ENCODE data around the gene EPB41L3. TPM values are rescaled to one million over a fixed set of nuclear protein-coding genes. Genes with fewer than 3 reads are reported as not detected.

Gene EPB41L3
- total RNA-seq, 1 donor from 2014 or later: 6.3 TPM

- H3K4me1 ChIP-seq: no peaks in the 10 kb centered on the region
- H3K9me3 ChIP-seq (replicated peaks): no peaks in the 10 kb centered on the region
- H3K27me3 ChIP-seq (ENCODE audit: low read depth): no peaks in the 10 kb centered on the region
- no peak for DNase-seq
- TF ChIP-seq, protein P1, sequence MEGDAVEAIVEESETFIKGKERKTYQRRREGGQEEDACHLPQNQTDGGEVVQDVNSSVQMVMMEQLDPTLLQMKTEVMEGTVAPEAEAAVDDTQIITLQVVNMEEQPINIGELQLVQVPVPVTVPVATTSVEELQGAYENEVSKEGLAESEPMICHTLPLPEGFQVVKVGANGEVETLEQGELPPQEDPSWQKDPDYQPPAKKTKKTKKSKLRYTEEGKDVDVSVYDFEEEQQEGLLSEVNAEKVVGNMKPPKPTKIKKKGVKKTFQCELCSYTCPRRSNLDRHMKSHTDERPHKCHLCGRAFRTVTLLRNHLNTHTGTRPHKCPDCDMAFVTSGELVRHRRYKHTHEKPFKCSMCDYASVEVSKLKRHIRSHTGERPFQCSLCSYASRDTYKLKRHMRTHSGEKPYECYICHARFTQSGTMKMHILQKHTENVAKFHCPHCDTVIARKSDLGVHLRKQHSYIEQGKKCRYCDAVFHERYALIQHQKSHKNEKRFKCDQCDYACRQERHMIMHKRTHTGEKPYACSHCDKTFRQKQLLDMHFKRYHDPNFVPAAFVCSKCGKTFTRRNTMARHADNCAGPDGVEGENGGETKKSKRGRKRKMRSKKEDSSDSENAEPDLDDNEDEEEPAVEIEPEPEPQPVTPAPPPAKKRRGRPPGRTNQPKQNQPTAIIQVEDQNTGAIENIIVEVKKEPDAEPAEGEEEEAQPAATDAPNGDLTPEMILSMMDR (IDR thresholded peaks at IDR 0.05; ENCODE audit: borderline replicate concordance): no peak
- no peaks in the 10 kb centered on the region for H3K36me3 ChIP-seq
- no peak overlapping the region for H3K27ac ChIP-seq (replicated peaks)
- H3K4me3 ChIP-seq: no peak overlapping the region
- intact Hi-C loops (cut with micrococcal nuclease): no loop called here
Measured at GRCh38 chr18:5451871-5452270, 91.9 kb downstream of the EPB41L3 start.

- Histone ChIP-seq H3K27ac (replicated peaks) (no peak overlapping the region), H3K4me1 (no peaks in the 10 kb centered on the region), H3K4me3 (no peak overlapping the region), H3K36me3 (no peaks in the 10 kb centered on the region), H3K9me3 (replicated peaks) (no peaks in the 10 kb centered on the region), H3K27me3 (ENCODE audit: low read depth) (no peaks in the 10 kb centered on the region)
- DNase-seq: no peak
- intact Hi-C loops (cut with micrococcal nuclease): no loop called here
- TF ChIP-seq, protein P1 (IDR thresholded peaks at IDR 0.05; ENCODE audit: borderline replicate concordance): no peak
Measured at GRCh38 chr18:5451150-5451549, 92.6 kb downstream of the EPB41L3 start.

DNA sequence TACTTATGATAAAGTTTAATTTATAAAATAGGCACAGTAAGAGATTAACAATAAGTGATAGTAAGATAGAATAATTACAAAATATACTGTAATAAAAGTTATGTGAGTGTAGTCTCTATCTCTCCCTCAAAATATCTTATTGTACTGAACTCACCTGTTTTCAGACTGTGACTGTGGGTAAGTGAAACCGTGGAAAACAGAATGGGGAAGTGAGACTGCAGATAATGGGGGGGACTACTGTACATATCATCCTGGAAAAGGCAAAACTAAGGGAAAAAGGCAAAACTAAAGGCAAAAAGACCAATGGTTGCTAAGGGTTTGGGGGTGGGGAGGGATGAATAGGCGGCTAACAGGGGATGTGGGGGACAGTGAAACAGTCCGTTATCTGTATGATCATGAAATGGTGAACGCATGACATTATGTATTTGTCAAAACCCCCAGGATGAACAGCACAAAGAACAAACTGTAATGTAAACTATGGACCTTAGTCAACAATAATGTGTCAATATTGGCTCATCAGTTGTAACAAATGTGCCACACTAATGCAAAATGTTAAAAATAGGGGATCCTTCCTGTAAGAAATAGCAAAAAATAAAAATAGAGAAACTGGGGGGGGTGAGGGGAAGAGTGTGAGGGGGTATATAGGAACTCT lies 93.8 kb downstream of the EPB41L3 start:
- H3K4me1 ChIP-seq: no peaks in the 10 kb centered on the region
- no peaks in the 10 kb centered on the region for H3K36me3 ChIP-seq
- no peaks in the 10 kb centered on the region for H3K27me3 ChIP-seq (ENCODE audit: low read depth)
- H3K27ac ChIP-seq (replicated peaks): no peak overlapping the region
- H3K4me3 ChIP-seq: no peak overlapping the region
- no peak for DNase-seq
- intact Hi-C loops (cut with micrococcal nuclease): no loop called here
- TF ChIP-seq, protein P1 (IDR thresholded peaks at IDR 0.05; ENCODE audit: borderline replicate concordance): no peak
- no peaks in the 10 kb centered on the region for H3K9me3 ChIP-seq (replicated peaks)

DNA sequence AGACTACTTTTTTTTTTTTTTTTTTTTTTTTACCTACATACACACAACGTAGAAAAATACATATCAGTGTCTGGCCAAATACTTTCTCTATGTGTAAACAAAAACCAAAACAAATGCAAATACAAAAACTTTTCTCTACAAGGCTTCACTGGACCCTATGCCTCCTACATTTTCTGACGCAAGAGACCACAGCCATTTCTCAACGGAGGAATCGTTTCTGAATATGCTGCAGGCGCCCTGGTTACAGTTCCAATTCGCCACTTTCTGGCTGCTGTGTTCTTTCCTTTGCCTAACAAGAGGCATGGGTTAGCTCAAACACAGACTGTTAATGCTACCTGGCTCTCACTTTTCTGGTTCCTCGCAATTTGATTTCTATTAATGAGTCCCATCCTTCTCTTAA lies 96.4 kb downstream of the EPB41L3 start:
- H3K27me3 ChIP-seq (ENCODE audit: low read depth): no peaks in the 10 kb centered on the region
- TF ChIP-seq, protein P1 (IDR thresholded peaks at IDR 0.05; ENCODE audit: borderline replicate concordance): no peak
- H3K4me3 ChIP-seq: no peak overlapping the region
- H3K36me3 ChIP-seq: no peaks in the 10 kb centered on the region
- H3K4me1 ChIP-seq: no peaks in the 10 kb centered on the region
- intact Hi-C loops (cut with micrococcal nuclease): no loop called here
- H3K27ac ChIP-seq (replicated peaks): no peak overlapping the region
- DNase-seq: no peak
- no peaks in the 10 kb centered on the region for H3K9me3 ChIP-seq (replicated peaks)

DNA sequence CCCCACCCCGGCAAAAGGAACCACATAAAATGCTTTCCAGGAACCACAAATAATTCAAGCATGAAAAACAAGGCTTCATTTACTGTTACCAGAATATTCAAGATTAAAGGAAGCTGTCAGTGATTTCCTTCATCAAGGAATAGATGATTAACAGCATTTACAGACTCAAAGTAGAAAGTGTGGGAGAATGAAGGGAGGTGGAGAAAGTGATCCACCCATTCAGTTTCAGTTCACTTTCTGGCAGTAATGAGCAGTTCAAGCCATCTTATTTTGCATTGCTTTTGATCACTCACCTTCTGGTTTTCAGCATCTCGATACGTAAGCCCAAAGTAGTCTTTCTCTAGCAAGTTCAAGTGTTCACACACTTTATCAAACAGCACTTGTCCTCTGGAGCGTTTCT lies 99.0 kb downstream of the EPB41L3 start:
- Histone ChIP-seq H3K27me3 (ENCODE audit: low read depth) (no peaks in the 10 kb centered on the region), H3K9me3 (replicated peaks) (no peaks in the 10 kb centered on the region), H3K36me3 (no peaks in the 10 kb centered on the region), H3K4me3 (no peak overlapping the region), H3K4me1 (no peaks in the 10 kb centered on the region), H3K27ac (replicated peaks) (no peak overlapping the region)
- intact Hi-C loops (cut with micrococcal nuclease): no loop called here
- TF ChIP-seq, protein P1 (IDR thresholded peaks at IDR 0.05; ENCODE audit: borderline replicate concordance): no peak
- no peak for DNase-seq

Measured in left ventricle myocardium inferior (tissue), 1 donor.